Measurements from ENCODE around the gene USP17L13.
"Not testable (repeated sequence)": the region's sequence is repeated elsewhere in the genome, so short reads cannot be mapped to it uniquely, and the experiment has no call there.

DNA sequence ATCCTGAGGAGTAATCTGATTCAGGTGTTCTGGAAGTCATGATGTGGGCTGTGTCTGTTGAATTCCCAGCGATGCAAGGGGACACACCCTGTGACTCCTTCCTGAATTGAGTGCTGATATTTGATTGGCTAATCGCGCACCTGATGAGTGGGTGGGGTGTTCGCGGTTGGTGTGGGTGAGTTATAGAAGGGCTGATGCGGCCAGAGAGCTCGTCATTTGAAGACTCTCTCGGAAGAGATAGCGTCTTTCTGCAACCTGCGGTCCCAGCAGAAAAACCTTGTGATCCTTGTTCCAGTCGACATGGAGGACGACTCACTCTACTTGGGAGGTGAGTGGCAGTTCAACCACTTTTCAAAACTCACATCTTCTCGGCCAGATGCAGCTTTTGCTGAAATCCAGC is 14.3 kb upstream of the USP17L13 start, which contains the start of gene USP17L10:
- TF ChIP-seq, protein P1, sequence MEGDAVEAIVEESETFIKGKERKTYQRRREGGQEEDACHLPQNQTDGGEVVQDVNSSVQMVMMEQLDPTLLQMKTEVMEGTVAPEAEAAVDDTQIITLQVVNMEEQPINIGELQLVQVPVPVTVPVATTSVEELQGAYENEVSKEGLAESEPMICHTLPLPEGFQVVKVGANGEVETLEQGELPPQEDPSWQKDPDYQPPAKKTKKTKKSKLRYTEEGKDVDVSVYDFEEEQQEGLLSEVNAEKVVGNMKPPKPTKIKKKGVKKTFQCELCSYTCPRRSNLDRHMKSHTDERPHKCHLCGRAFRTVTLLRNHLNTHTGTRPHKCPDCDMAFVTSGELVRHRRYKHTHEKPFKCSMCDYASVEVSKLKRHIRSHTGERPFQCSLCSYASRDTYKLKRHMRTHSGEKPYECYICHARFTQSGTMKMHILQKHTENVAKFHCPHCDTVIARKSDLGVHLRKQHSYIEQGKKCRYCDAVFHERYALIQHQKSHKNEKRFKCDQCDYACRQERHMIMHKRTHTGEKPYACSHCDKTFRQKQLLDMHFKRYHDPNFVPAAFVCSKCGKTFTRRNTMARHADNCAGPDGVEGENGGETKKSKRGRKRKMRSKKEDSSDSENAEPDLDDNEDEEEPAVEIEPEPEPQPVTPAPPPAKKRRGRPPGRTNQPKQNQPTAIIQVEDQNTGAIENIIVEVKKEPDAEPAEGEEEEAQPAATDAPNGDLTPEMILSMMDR (IDR thresholded peaks at IDR 0.05): not testable (repeated sequence)
- not testable (repeated sequence) for TF ChIP-seq POLR2A (IDR thresholded peaks at IDR 0.05)
